Effector memory CD8-positive, alpha-beta T cell (primary cell): ENCODE data around the gene THSD7A.

Source experiments
- ATAC-seq: fragments of 150-1000 bp; cut with Tn5 transposase; replicated peaks from 2 replicates; pipeline ENCODE4 v1.10.0; 2021; ENCODE audit warnings: mild to moderate bottlenecking, moderate library complexity
- DNase-seq, 3 experiments: peaks; one replicate each; pipeline ENCODE4 v3.0.0; 2021
- H3K27ac Mint-ChIP-seq, 2 donors: one replicate each; pipeline ENCODE4 v1.8.0; 2022; ENCODE audit warnings: mild to moderate bottlenecking in 2 of 2, mixed read lengths in 2 of 2, moderate library complexity in 2 of 2
- H3K27me3 Mint-ChIP-seq, 2 donors: one replicate each; pipeline ENCODE4 v1.8.0; 2022; ENCODE audit warnings: mixed read lengths in 2 of 2
- H3K36me3 Mint-ChIP-seq: one replicate; pipeline ENCODE4 v1.8.0; 2022; ENCODE audit warnings: mild to moderate bottlenecking, moderate library complexity, mixed read lengths; ENCODE audit not compliant: insufficient read depth
- H3K4me1 Mint-ChIP-seq, 2 donors: one replicate each; pipeline ENCODE4 v1.8.0; 2022; ENCODE audit warnings: low read depth in 2 of 2, mixed read lengths in 2 of 2
- H3K4me3 Mint-ChIP-seq, 2 donors: one replicate each; pipeline ENCODE4 v1.8.0; 2022; ENCODE audit warnings: mild to moderate bottlenecking in 2 of 2, mixed read lengths in 2 of 2, moderate library complexity in 2 of 2
- H3K9me3 Mint-ChIP-seq, 2 donors: one replicate each; pipeline ENCODE4 v1.8.0; 2022; ENCODE audit warnings: mixed read lengths in 2 of 2

Gene THSD7A

DNA sequence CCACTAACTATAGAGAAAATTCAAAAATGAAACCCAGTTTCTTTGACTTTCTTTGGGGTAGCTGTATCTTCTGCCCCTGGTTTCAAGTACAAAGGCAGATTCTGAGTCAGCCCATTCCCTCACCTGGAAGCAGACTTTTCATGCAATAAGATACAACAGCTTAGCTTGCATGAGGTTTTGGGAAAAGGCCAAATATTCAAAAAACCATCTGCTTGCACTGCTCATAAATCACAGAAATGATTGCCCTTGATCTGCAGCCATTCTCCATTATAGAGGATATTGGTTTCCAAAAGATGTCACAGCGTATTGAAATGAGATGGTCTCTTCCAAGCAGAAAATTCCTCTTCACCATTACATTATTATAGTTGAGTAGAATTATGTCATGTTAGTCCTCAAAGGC is 504.4 kb downstream of the THSD7A start:
- DNase-seq (no peak), ATAC-seq (no peak)
- Mint-ChIP-seq H3K36me3 (no peaks in the 10 kb centered on the region), H3K27me3 (no peaks in the 10 kb centered on the region), H3K4me1 (no peaks in the 10 kb centered on the region), H3K4me3 (no peak overlapping the region), H3K9me3 (no peaks in the 10 kb centered on the region), H3K27ac (no peak overlapping the region)
